A549 (cell line): ENCODE measurements around the gene DAZAP1. TPM values are rescaled to one million over a fixed set of nuclear protein-coding genes. Genes with fewer than 3 reads are reported as not detected.

Experiments
- ATAC-seq, 2 experiments: fragments of 200-7000 bp in 1 of 2; fragments of >200 bp in 1 of 2; cut with Nextera tagmentation in 1 of 2; cut with Tn5 transposase in 1 of 2; 3 replicates each; pipeline versions ENCODE4 v1.8.0 to v1.9.1; 2018 to 2020; ENCODE audit warnings: mild to moderate bottlenecking in 1 of 2, moderate library complexity in 1 of 2
- CTCF ChIA-PET: fragments of 300-600 bp; sonication (Branson Sonifier 250); formaldehyde crosslinking; extraction: SDS; loops from one replicate; lab custom pipeline; 2021; ENCODE audit warnings: antibody characterized with exemption, inconsistent platforms; lab: Yijun Ruan, JAX
- POLR2A ChIA-PET: fragments of 350-600 bp; formaldehyde crosslinking; extraction: SDS; loops from one replicate; lab custom pipeline; 2021; ENCODE audit warnings: antibody characterized with exemption, inconsistent platforms; lab: Yijun Ruan, JAX
- DNase-seq, 2 experiments: peaks; one replicate each; pipeline versions ENCODE4 v3.0.0 to v3.0.0-alpha.2; 2011 to 2016; ENCODE audit warnings: low read depth in 1 of 2, low spot score in 1 of 2
- FAIRE-seq: peaks from 2 replicates; lab custom pipeline; 2011; peaks lifted over from hg19 to GRCh38; lab: Jason Lieb, UNC
- H3K27ac ChIP-seq, 2 experiments: fragments of >200 bp; sonication (Bioruptor Twin); formaldehyde crosslinking; 3 replicates each; pipeline ENCODE4 v1.5.1; 2016 to 2017
- H3K4me1 ChIP-seq: fragments of >200 bp; sonication (Bioruptor Twin); formaldehyde crosslinking; 3 replicates; pipeline ENCODE4 v1.6.1; 2016
- H3K4me2 ChIP-seq: fragments of >200 bp; sonication (Bioruptor Twin); formaldehyde crosslinking; 3 replicates; pipeline ENCODE4 v1.6.1; 2016
- H3K4me3 ChIP-seq: fragments of >200 bp; sonication (Bioruptor Twin); formaldehyde crosslinking; 3 replicates; pipeline ENCODE4 v1.5.1; 2016
- H3K9me3 ChIP-seq: fragments of >200 bp; sonication (Bioruptor Twin); formaldehyde crosslinking; 3 replicates; pipeline ENCODE4 v1.6.1; 2016
- ATOH8 ChIP-seq: fragments of 250-450 bp; sonication (Bioruptor Pico); IDR thresholded peaks from 2 replicates; pipeline ENCODE4 v1.5.0; 2020; ENCODE audit warnings: low read depth, mild to moderate bottlenecking, moderate library complexity
- CBX2 ChIP-seq: fragments of 200-600 bp; sonication (generic); IDR thresholded peaks from 2 replicates; pipeline ENCODE4 v1.6.1; 2016; ENCODE audit warnings: low read depth, mild to moderate bottlenecking, borderline replicate concordance
- E2F6 ChIP-seq: IDR thresholded peaks from 2 replicates; pipeline ENCODE4 v1.6.1; 2012; ENCODE audit warnings: low read depth, borderline replicate concordance
- FOSB ChIP-seq: fragments of 250-450 bp; sonication (Bioruptor Pico); IDR thresholded peaks from 2 replicates; pipeline ENCODE4 v1.5.0; 2020; ENCODE audit warnings: mild to moderate bottlenecking, moderate library complexity
- HOXB13 ChIP-seq: fragments of 250-450 bp; sonication (Bioruptor Pico); IDR thresholded peaks from 2 replicates; pipeline ENCODE4 v1.5.0; 2020; ENCODE audit warnings: low read depth, mild to moderate bottlenecking, moderate library complexity
- KDM1A ChIP-seq: fragments of 200-600 bp; sonication (generic); IDR thresholded peaks from 2 replicates; pipeline ENCODE4 v1.6.1; 2016; ENCODE audit warnings: low read depth, mild to moderate bottlenecking
- MAFK ChIP-seq: fragments of 450-650 bp; IDR thresholded peaks from 2 replicates; pipeline ENCODE4 v1.6.1; 2014; ENCODE audit not compliant: partially characterized antibody
- NFE2L2 ChIP-seq: fragments of 150-350 bp; conservative IDR thresholded peaks from 2 replicates; pipeline ENCODE4 v1.6.1; 2014; ENCODE audit warnings: low read length
- NPAS2 ChIP-seq: fragments of 250-450 bp; sonication (Bioruptor Pico); IDR thresholded peaks from 2 replicates; pipeline ENCODE4 v1.8.0; 2022; ENCODE audit warnings: mild to moderate bottlenecking, moderate library complexity, borderline replicate concordance
- POLR2A ChIP-seq: IDR thresholded peaks from 2 replicates; pipeline ENCODE4 v1.6.1; 2012; ENCODE audit warnings: mild to moderate bottlenecking, low read length
- ZFP36 ChIP-seq: fragments of 450-650 bp; IDR thresholded peaks from 2 replicates; pipeline ENCODE4 v1.6.1; 2014; ENCODE audit warnings: borderline replicate concordance; ENCODE audit not compliant: partially characterized antibody
- WGBS: methylation state at CpG from one replicate; pipeline ENCODE4 v1.1.6; 2017; ENCODE audit errors: missing lambda C conversion rate; 5-methylcytosine and 5-hydroxymethylcytosine counted together
- polyA plus RNA-seq, 4 experiments: library from polyadenylated mRNA; depleted of rRNA in 3 of 4; stranded (reverse); fragments of >200 nt; fragmentation: RNase III in 1 of 4; extraction: RNeasy Plus Mini Kit Qiagen cat#74134 plus additional on column Dnase treatment in 1 of 4; gene quantifications; 2 replicates in 3 of 4; 3 replicates in 1 of 4; pipeline ENCODE4 v1.2.3, GENCODE V29; 2011 to 2017

Gene DAZAP1
- polyA plus RNA-seq, 2 of the 4 experiments (the other 2 are of a cell fraction), result 58.9 to 86.3 TPM

GRCh38 chr19:1449467-1450442 lies 42.4 kb downstream of the DAZAP1 start, which contains the start of gene APC2:
TSS of gene APC2 (plus strand) at chr19:1450121. CDS start at chr19:1453002, 2,881 bp downstream.
- Histone ChIP-seq H3K27ac (peak within 1 kb of the TSS; percentile 43 to 72; a peak in 5 of 6 replicates), H3K4me2 (peak within 1 kb of the TSS; percentile 63), H3K9me3 (no peaks in the 10 kb centered on the region), H3K4me1 (peaks cover 18% of the 10 kb centered on the region; the same call in 2 of the 3 replicates), H3K4me3 (peak within 1 kb of the TSS; percentile 31; the same call in 2 of the 3 replicates)
- ATAC-seq, result peak; percentile 13 to 20; a peak in 2 of 6 replicates
- peak; percentile 59; the same call in 1 of the 2 replicates for TF ChIP-seq KDM1A
- TF ChIP-seq CBX2, result no peak
- peak in 1 of 2 experiments; percentile 54 for DNase-seq
- ChIA-PET POLR2A (no interaction called here), CTCF (interaction anchor here (0.6 kb wide), 1 partner anchor 116 kb away, joined by 8 read pairs; no protein-coding TSS in a partner anchor)
- no peak for FAIRE-seq
- WGBS, result 41% methylated on average over 23 of the region's 74 CpGs

GRCh38 chr19:1450735-1451731 lies 43.6 kb downstream of the DAZAP1 start:
- CTCF ChIA-PET, result interaction anchor here (0.6 kb wide), 1 partner anchor 118 kb away, joined by 8 read pairs; no protein-coding TSS in a partner anchor
- POLR2A ChIA-PET, result no interaction called here
- no peak overlapping the region for H3K4me3 ChIP-seq
- no peak for ATAC-seq
- DNase-seq, result no peak
- peaks cover 22% of the 10 kb centered on the region; the same call in 2 of the 3 replicates for H3K4me1 ChIP-seq
- FAIRE-seq, result no peak
- no peak for TF ChIP-seq NFE2L2
- no peak for TF ChIP-seq POLR2A
- TF ChIP-seq ZFP36, result peak; percentile 85
- peak; percentile 55; the same call in 1 of the 2 replicates for TF ChIP-seq KDM1A
- no peak overlapping the region for H3K27ac ChIP-seq
- H3K9me3 ChIP-seq, result no peaks in the 10 kb centered on the region
- 59% methylated on average over 14 of the region's 22 CpGs for WGBS
- no peak overlapping the region for H3K4me2 ChIP-seq

- ChIA-PET POLR2A (interaction anchor here (0.9 kb wide), 1 partner anchor 14 kb away, joined by 3 read pairs; no protein-coding TSS in a partner anchor), CTCF (interaction anchor here (0.7 to 4.4 kb wide), 2 partner anchors 8 to 14 kb away, joined by 3 to 34 read pairs; no protein-coding TSS in a partner anchor)
- DNase-seq, result no peak
- Histone ChIP-seq H3K4me2 (no peak overlapping the region), H3K4me1 (peaks cover 14% of the 10 kb centered on the region; the same call in 2 of the 3 replicates), H3K27ac (no peak overlapping the region), H3K4me3 (no peak overlapping the region), H3K9me3 (no peaks in the 10 kb centered on the region)
- no peak for ATAC-seq
- no peak for FAIRE-seq
- 46% methylated on average over 29 of the region's 39 CpGs for WGBS
- no peak for TF ChIP-seq FOSB (CRISPR knock-in tag)
- TF ChIP-seq ZFP36, result no peak
- no peak for TF ChIP-seq HOXB13 (CRISPR knock-in tag)
- no peak for TF ChIP-seq MAFK
- no peak for TF ChIP-seq NPAS2 (CRISPR knock-in tag)
Observed at GRCh38 chr19:1451916-1452801, 44.8 kb downstream of the DAZAP1 start.

- FAIRE-seq (no peak), ATAC-seq (no peak), DNase-seq (no peak)
- ChIA-PET POLR2A (interaction anchor here (0.9 kb wide), 2 partner anchors 8 to 13 kb away, joined by 3 read pairs; no protein-coding TSS in a partner anchor), CTCF (interaction anchor here (0.9 to 4.4 kb wide), 3 partner anchors 8 to 211 kb away, joined by 3 to 34 read pairs (median 4); no protein-coding TSS in a partner anchor)
- 37% methylated on average over 8 of the region's 30 CpGs for WGBS
- Histone ChIP-seq H3K4me1 (peaks cover 13% of the 10 kb centered on the region; the same call in 2 of the 3 replicates), H3K27ac (no peak overlapping the region), H3K9me3 (no peaks in the 10 kb centered on the region), H3K4me2 (0 out of 3 replicates have a peak overlapping the region, but pooled peaks have one; percentile 10), H3K4me3 (no peak overlapping the region)
- no peak for TF ChIP-seq ATOH8 (CRISPR knock-in tag)
- 0 out of 2 replicates have a peak, but pooled peaks have one; percentile 22 for TF ChIP-seq E2F6
Observed at GRCh38 chr19:1452802-1453524, 45.6 kb downstream of the DAZAP1 start.
